ENCODE results near the gene SMIM38. TPM values are rescaled to one million over a fixed set of nuclear protein-coding genes. Genes with fewer than 3 reads are reported as not detected.

The SMIM38 gene
- total and polyA plus RNA-seq, 4 donors = 0.03 to 1.7 (median 0.07) TPM

DNA sequence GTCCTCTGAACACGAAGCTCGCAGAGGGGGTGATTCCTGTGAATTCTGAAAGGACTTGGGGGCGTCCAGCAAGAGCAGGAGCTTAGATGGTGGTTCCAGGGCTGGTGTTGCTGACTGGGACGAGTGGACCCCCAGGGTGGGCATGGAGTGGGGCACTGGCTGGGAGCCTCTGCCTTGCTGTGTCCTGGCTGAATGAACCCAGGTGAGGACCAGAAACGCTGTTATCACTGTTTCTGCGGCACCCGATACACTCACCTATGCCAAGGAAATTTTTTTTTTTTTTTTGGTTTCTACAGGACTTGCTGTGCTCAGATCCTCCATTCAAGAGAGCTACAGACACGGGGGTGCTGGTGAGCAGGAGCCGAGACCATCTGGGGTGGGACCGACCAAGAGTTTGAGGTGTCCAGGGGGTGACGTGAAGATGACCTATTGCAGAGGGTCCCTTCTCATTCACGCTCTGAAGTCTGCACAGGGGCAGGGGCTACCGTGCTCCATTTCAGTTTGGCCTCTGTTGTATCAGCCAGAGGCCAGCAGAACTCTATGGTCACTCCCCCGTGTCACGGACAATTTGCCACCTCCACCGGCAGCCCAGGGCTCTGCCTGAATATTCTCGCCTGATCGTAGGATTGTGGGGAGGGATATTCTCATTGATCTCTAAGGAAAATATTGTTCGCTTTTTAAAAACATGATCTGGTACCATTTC is 3.6 kb downstream of the SMIM38 start:
- H3K9me3 ChIP-seq (ENCODE audit: control insufficient read depth in 4 of 4, low read length in 3 of 4) = peaks cover 0 to 2% (median 0%) of the 10 kb centered on the region in 4 donors
- H3K4me1 ChIP-seq (ENCODE audit: control insufficient read depth in 4 of 4, insufficient read depth in 4 of 4, low read length in 3 of 4) = no peaks in the 10 kb centered on the region
- peaks cover 0 to 3% (median 1%) of the 10 kb centered on the region in 4 donors for H3K27me3 ChIP-seq (ENCODE audit: control insufficient read depth in 4 of 4, insufficient read depth in 4 of 4, low read length in 3 of 4)
- H3K27ac ChIP-seq (ENCODE audit: low read depth in 1 of 2, low read length in 2 of 2) = no peak overlapping the region
- DNase-seq (ENCODE audit: low spot score) = no peak
- TF ChIP-seq HNF4A (conservative IDR thresholded peaks at IDR 0.05) = no peak
- H3K9ac ChIP-seq (ENCODE audit: low read depth in 1 of 2, low read length in 2 of 2) = no peak overlapping the region
- H3K36me3 ChIP-seq (ENCODE audit: control insufficient read depth in 4 of 4, insufficient read depth in 3 of 4, low read depth in 1 of 4, low read length in 3 of 4) = no peaks in the 10 kb centered on the region
- H3K4me3 ChIP-seq (ENCODE audit: low read depth in 1 of 3, low read length in 3 of 3) = no peak overlapping the region
- WGBS = 94% methylated on average over 19 of the region's 19 CpGs

DNA sequence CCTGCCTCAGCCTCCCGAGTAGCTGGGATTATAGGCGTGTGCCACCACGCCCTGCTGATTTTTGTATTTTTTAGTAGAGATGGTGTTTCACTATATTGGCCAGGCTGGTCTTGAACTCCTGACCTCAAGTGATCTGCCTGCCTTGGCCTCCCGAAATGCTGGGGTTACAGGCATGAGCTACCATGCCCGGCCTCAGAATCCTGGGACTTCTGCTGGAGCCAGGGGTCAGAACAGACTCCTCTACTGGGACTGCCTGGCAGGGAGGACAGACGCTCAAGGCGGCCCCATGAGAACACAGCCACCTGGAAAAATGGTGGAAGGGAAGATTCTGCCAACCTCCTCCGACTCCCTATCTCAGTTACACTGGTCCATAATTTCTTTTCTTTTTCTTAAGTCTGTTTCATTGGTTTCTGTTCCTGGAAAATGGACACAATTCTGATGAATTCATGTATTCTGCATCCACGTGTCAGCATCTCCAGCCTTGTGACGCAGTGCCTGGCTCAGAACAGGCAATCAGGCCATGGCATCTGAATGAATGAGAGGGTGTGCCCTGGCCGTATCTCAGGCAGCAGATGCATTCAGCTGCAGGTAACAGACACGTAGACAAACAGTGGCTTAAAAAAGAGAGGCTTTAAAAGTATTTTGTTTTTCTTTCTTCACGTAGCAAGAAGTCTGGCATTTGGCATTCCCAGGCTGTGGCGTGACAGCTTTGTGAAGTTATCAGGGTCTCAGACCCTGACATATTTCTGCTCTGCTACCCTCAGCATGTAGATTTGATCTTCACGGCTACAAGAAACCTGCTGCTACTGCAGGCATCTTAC is 4.8 kb downstream of the SMIM38 start:
- Histone ChIP-seq H3K4me1 (ENCODE audit: control insufficient read depth in 4 of 4, insufficient read depth in 4 of 4, low read length in 3 of 4) (no peaks in the 10 kb centered on the region), H3K27me3 (ENCODE audit: control insufficient read depth in 4 of 4, insufficient read depth in 4 of 4, low read length in 3 of 4) (peaks cover 0 to 3% (median 1%) of the 10 kb centered on the region in 4 donors), H3K36me3 (ENCODE audit: control insufficient read depth in 4 of 4, insufficient read depth in 3 of 4, low read depth in 1 of 4, low read length in 3 of 4) (no peaks in the 10 kb centered on the region), H3K9ac (ENCODE audit: low read depth in 1 of 2, low read length in 2 of 2) (no peak overlapping the region), H3K4me3 (ENCODE audit: low read depth in 1 of 3, low read length in 3 of 3) (no peak overlapping the region), H3K9me3 (ENCODE audit: control insufficient read depth in 4 of 4, low read length in 3 of 4) (peaks cover 0 to 2% (median 0%) of the 10 kb centered on the region in 4 donors), H3K27ac (ENCODE audit: low read depth in 1 of 2, low read length in 2 of 2) (no peak overlapping the region)
- DNase-seq (ENCODE audit: low spot score) = no peak
- WGBS = 90% methylated on average over 15 of the region's 15 CpGs
- TF ChIP-seq HNF4G (IDR thresholded peaks at IDR 0.05) = no peak
- TF ChIP-seq RAD21 (IDR thresholded peaks at IDR 0.05) = no peak
- no peak for TF ChIP-seq HNF4A (conservative IDR thresholded peaks at IDR 0.05)
- no peak for TF ChIP-seq EGR1 (IDR thresholded peaks at IDR 0.05; ENCODE audit: low read depth in 2 of 2)
- no peak for TF ChIP-seq GABPA (IDR thresholded peaks at IDR 0.05 in 1 of 2, conservative IDR thresholded peaks at IDR 0.05 in 1 of 2)
- TF ChIP-seq, protein P1, sequence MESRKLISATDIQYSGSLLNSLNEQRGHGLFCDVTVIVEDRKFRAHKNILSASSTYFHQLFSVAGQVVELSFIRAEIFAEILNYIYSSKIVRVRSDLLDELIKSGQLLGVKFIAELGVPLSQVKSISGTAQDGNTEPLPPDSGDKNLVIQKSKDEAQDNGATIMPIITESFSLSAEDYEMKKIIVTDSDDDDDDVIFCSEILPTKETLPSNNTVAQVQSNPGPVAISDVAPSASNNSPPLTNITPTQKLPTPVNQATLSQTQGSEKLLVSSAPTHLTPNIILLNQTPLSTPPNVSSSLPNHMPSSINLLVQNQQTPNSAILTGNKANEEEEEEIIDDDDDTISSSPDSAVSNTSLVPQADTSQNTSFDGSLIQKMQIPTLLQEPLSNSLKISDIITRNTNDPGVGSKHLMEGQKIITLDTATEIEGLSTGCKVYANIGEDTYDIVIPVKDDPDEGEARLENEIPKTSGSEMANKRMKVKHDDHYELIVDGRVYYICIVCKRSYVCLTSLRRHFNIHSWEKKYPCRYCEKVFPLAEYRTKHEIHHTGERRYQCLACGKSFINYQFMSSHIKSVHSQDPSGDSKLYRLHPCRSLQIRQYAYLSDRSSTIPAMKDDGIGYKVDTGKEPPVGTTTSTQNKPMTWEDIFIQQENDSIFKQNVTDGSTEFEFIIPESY (IDR thresholded peaks at IDR 0.05) = no peak
- TF ChIP-seq, protein P2, sequence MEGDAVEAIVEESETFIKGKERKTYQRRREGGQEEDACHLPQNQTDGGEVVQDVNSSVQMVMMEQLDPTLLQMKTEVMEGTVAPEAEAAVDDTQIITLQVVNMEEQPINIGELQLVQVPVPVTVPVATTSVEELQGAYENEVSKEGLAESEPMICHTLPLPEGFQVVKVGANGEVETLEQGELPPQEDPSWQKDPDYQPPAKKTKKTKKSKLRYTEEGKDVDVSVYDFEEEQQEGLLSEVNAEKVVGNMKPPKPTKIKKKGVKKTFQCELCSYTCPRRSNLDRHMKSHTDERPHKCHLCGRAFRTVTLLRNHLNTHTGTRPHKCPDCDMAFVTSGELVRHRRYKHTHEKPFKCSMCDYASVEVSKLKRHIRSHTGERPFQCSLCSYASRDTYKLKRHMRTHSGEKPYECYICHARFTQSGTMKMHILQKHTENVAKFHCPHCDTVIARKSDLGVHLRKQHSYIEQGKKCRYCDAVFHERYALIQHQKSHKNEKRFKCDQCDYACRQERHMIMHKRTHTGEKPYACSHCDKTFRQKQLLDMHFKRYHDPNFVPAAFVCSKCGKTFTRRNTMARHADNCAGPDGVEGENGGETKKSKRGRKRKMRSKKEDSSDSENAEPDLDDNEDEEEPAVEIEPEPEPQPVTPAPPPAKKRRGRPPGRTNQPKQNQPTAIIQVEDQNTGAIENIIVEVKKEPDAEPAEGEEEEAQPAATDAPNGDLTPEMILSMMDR (IDR thresholded peaks at IDR 0.05; ENCODE audit: low read depth, low read length, missing input control) = no peak
- TF ChIP-seq JUND (IDR thresholded peaks at IDR 0.05) = no peak
- TF ChIP-seq, protein P3, sequence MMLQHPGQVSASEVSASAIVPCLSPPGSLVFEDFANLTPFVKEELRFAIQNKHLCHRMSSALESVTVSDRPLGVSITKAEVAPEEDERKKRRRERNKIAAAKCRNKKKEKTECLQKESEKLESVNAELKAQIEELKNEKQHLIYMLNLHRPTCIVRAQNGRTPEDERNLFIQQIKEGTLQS (IDR thresholded peaks at IDR 0.05) = no peak
- TF ChIP-seq FOXA1 (IDR thresholded peaks at IDR 0.05) = no peak
- no peak for TF ChIP-seq RXRA (IDR thresholded peaks at IDR 0.05)
- no peak for TF ChIP-seq SP1 (IDR thresholded peaks at IDR 0.05)
- TF ChIP-seq, protein P4, sequence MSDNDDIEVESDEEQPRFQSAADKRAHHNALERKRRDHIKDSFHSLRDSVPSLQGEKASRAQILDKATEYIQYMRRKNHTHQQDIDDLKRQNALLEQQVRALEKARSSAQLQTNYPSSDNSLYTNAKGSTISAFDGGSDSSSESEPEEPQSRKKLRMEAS (IDR thresholded peaks at IDR 0.05) = no peak
- no peak for TF ChIP-seq YY1 (IDR thresholded peaks at IDR 0.05)
